BE2C (cell line): ENCODE measurements around the gene KIRREL3.

Source experiments
- DNase-seq: peaks from one replicate; pipeline ENCODE4 v3.0.0-alpha.2; 2020
- H3K27me3 ChIP-seq: fragments of 250-450 bp; sonication (Bioruptor Pico); 2 replicates; pipeline ENCODE4 v1.5.1; 2020; ENCODE audit warnings: mild to moderate bottlenecking
- H3K36me3 ChIP-seq: fragments of 250-450 bp; sonication (Bioruptor Pico); 2 replicates; pipeline ENCODE4 v1.5.1; 2020; ENCODE audit warnings: mild to moderate bottlenecking
- H3K4me1 ChIP-seq: fragments of 250-450 bp; sonication (Bioruptor Pico); 2 replicates; pipeline ENCODE4 v1.5.1; 2020
- H3K4me3 ChIP-seq: 2 replicates; pipeline ENCODE4 v1.5.1; 2011; ENCODE audit warnings: low read depth, low read length
- H3K9me3 ChIP-seq: fragments of 250-450 bp; sonication (Bioruptor Pico); 2 replicates; pipeline ENCODE4 v1.5.1; 2020
- TF ChIP-seq, protein P1 (sequence below): IDR thresholded peaks from 2 replicates; pipeline ENCODE4 v1.5.1; 2012; ENCODE audit warnings: mild to moderate bottlenecking, low read depth, low read length

KIRREL3 gene

DNA sequence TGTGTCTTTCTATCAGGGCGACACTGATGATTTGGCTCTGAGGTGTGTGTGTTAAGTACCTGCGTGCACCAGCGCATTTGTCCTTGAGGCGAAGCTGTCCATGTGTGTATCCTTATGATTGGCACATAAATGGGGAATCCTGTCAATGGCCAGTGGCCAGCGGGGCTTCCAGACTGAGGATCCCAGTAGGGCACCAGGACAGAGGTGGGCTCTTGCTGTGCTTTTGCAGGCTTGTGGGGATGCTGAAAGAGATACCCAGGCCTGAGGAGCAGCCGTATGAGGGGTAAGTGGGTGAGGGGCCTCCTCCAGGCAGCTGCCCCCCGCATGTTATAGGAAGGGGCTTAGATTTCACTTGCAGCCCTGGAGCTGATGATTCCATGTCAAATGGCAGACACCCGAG is 488.3 kb downstream of the KIRREL3 start:
- Histone ChIP-seq H3K36me3 (no peaks in the 10 kb centered on the region), H3K4me3 (no peak overlapping the region), H3K9me3 (no peaks in the 10 kb centered on the region), H3K4me1 (peaks cover 32% of the 10 kb centered on the region), H3K27me3 (no peaks in the 10 kb centered on the region)
- TF ChIP-seq, protein P1, sequence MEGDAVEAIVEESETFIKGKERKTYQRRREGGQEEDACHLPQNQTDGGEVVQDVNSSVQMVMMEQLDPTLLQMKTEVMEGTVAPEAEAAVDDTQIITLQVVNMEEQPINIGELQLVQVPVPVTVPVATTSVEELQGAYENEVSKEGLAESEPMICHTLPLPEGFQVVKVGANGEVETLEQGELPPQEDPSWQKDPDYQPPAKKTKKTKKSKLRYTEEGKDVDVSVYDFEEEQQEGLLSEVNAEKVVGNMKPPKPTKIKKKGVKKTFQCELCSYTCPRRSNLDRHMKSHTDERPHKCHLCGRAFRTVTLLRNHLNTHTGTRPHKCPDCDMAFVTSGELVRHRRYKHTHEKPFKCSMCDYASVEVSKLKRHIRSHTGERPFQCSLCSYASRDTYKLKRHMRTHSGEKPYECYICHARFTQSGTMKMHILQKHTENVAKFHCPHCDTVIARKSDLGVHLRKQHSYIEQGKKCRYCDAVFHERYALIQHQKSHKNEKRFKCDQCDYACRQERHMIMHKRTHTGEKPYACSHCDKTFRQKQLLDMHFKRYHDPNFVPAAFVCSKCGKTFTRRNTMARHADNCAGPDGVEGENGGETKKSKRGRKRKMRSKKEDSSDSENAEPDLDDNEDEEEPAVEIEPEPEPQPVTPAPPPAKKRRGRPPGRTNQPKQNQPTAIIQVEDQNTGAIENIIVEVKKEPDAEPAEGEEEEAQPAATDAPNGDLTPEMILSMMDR: no peak
- DNase-seq: no peak

GRCh38 chr11:126511475-126512115 is 489.0 kb downstream of the KIRREL3 start:
- Histone ChIP-seq H3K9me3 (no peaks in the 10 kb centered on the region), H3K27me3 (no peaks in the 10 kb centered on the region), H3K4me1 (peaks cover 30% of the 10 kb centered on the region), H3K4me3 (no peak overlapping the region), H3K36me3 (no peaks in the 10 kb centered on the region)
- TF ChIP-seq, protein P1: no peak
- no peak for DNase-seq

DNA sequence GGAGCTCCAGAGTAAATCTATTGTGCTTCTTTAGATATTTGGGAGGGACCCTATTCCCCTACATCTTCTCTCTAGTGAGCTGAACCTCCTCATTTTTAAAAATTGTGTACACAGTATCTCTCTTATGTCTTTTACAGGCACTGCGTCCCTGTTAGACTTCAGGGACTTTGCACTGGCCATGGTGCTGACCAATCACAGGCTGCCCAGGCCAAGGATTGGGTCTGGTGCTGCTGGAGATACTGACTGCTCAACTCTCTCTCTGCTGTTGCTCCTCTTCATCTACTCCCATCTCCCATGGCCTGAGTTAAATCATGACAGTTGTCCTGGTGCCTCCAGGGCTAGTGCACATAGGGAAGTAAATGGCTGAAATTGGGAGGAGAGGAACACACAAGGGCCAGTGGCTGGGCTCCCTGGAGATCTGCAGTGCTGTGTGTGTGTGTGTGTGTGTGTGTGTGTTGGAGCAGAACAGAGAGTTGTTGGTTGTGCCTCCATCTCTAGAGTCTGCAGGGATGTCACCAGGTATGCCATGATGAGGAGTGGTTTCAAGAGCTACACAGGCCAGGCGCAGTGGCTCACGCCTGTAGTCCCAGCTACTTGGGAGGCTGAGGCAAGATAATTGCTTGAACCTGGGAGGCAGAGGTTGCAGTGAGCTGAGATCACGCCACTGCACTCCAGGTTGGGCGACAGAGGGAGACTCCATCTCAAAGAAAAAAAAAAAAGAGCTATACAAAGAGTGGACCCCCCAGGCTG is 489.8 kb downstream of the KIRREL3 start:
- no peak for DNase-seq
- Histone ChIP-seq H3K4me1 (peaks cover 30% of the 10 kb centered on the region), H3K9me3 (no peaks in the 10 kb centered on the region), H3K27me3 (no peaks in the 10 kb centered on the region), H3K36me3 (no peaks in the 10 kb centered on the region), H3K4me3 (no peak overlapping the region)
- TF ChIP-seq, protein P1: no peak

DNA sequence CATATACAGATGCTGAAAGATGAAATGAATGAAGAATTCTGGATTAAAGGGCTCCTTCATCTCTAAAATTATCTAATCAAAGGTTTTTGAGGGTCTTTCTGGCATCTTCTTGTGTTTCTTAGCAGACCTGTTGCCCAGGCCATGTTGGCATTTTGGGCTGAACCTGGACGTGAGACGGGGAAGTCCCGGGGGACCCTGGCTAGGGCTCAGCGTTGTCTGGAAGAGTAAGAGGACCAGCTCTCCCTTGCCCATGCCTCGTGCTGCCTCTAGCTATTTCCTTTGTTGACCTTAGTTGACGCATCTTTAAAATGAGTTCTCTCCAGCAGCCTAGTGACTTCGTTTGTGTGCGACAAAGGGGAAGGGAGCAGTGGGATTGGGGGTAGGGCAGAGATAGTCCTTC is 492.9 kb downstream of the KIRREL3 start:
- Histone ChIP-seq H3K27me3 (no peaks in the 10 kb centered on the region), H3K9me3 (no peaks in the 10 kb centered on the region; the same call in 1 of the 2 replicates), H3K36me3 (no peaks in the 10 kb centered on the region; the same call in 1 of the 2 replicates), H3K4me3 (no peak overlapping the region), H3K4me1 (peaks cover 17% of the 10 kb centered on the region)
- no peak for DNase-seq
- TF ChIP-seq, protein P1: no peak

- no peaks in the 10 kb centered on the region; the same call in 1 of the 2 replicates for H3K36me3 ChIP-seq
- peaks cover 18% of the 10 kb centered on the region for H3K4me1 ChIP-seq
- TF ChIP-seq, protein P1: no peak
- no peaks in the 10 kb centered on the region for H3K27me3 ChIP-seq
- no peaks in the 10 kb centered on the region; the same call in 1 of the 2 replicates for H3K9me3 ChIP-seq
- DNase-seq: no peak
- no peak overlapping the region for H3K4me3 ChIP-seq
Observed at GRCh38 chr11:126506789-126507188, 493.8 kb downstream of the KIRREL3 start.

- DNase-seq: no peak
Observed at GRCh38 chr11:126502982-126503381, 497.6 kb downstream of the KIRREL3 start.

More at GRCh38 chr11:126502982-126503381, 497.6 kb downstream of the KIRREL3 start:
- no peaks in the 10 kb centered on the region for H3K27me3 ChIP-seq
- H3K36me3 ChIP-seq: no peaks in the 10 kb centered on the region; the same call in 1 of the 2 replicates
- TF ChIP-seq, protein P1: no peak
- H3K4me3 ChIP-seq: no peak overlapping the region
- H3K9me3 ChIP-seq: no peaks in the 10 kb centered on the region; the same call in 1 of the 2 replicates
- H3K4me1 ChIP-seq: peaks cover 28% of the 10 kb centered on the region
